Measurements from ENCODE around the gene PRPS1. TPM values are rescaled to one million over a fixed set of nuclear protein-coding genes. Genes with fewer than 3 reads are reported as not detected.

The PRPS1 gene
- total RNA-seq, 1 experiment from 2014 or later, result 87.3 TPM

GRCh38 chrX:107656978-107657377 lies 28.7 kb downstream of the PRPS1 start:
- TF ChIP-seq CTCF (conservative IDR thresholded peaks at IDR 0.05; ENCODE audit: low read depth, low read length), result no peak
- no peak for TF ChIP-seq EZH2 (IDR thresholded peaks at IDR 0.05; ENCODE audit: borderline replicate concordance, low read depth, low read length, poor library complexity, severe bottlenecking)
- intact Hi-C loops (cut with micrococcal nuclease; ENCODE audit: unreplicated experiment), result loop anchor here (5.0 kb wide), 1 partner anchor 60 kb away; no protein-coding TSS in a partner anchor
- ChIA-PET POLR2A (ENCODE audit: low non-redundant PET) (no interaction called here), CTCF (interaction anchor here (1.3 kb wide), 1 partner anchor 120 kb away, joined by 6 read pairs; the partner anchor contains the start of gene NCBP2L)
- no peak for DNase-seq (ENCODE audit: low spot score)
- no TSS peak for BruUV-seq (replicated peaks)
- Histone ChIP-seq H3K36me3 (ENCODE audit: insufficient read depth, low read length, poor library complexity, severe bottlenecking) (no peaks in the 10 kb centered on the region), H3K27ac (ENCODE audit: low read depth, low read length, poor library complexity, severe bottlenecking) (no peak overlapping the region), H3K4me3 (ENCODE audit: low read depth, low read length, poor library complexity, severe bottlenecking) (no peak overlapping the region), H3K9me3 (ENCODE audit: low read depth, low read length, poor library complexity, severe bottlenecking) (no peaks in the 10 kb centered on the region), H3K4me1 (ENCODE audit: insufficient read depth, low read length, poor library complexity, severe bottlenecking) (no peaks in the 10 kb centered on the region), H3K27me3 (replicated peaks; ENCODE audit: insufficient read depth, low read depth, low read length, poor library complexity) (no peaks in the 10 kb centered on the region)

- no peak overlapping the region for H3K27ac ChIP-seq (ENCODE audit: low read depth, low read length, poor library complexity, severe bottlenecking)
- no peaks in the 10 kb centered on the region for H3K4me1 ChIP-seq (ENCODE audit: insufficient read depth, low read length, poor library complexity, severe bottlenecking)
- H3K9me3 ChIP-seq (ENCODE audit: low read depth, low read length, poor library complexity, severe bottlenecking), result no peaks in the 10 kb centered on the region
- no peak overlapping the region for H3K4me3 ChIP-seq (ENCODE audit: low read depth, low read length, poor library complexity, severe bottlenecking)
- no peak for DNase-seq (ENCODE audit: low spot score)
- no peaks in the 10 kb centered on the region for H3K36me3 ChIP-seq (ENCODE audit: insufficient read depth, low read length, poor library complexity, severe bottlenecking)
- TF ChIP-seq EZH2 (IDR thresholded peaks at IDR 0.05; ENCODE audit: borderline replicate concordance, low read depth, low read length, poor library complexity, severe bottlenecking), result no peak
- no peak for TF ChIP-seq CTCF (conservative IDR thresholded peaks at IDR 0.05; ENCODE audit: low read depth, low read length)
- intact Hi-C loops (cut with micrococcal nuclease; ENCODE audit: unreplicated experiment), result loop anchor here (1.0 to 5.0 kb wide), 3 partner anchors 59 to 236 kb away; partner anchors contain the start of gene NCBP2L
- no peaks in the 10 kb centered on the region for H3K27me3 ChIP-seq (replicated peaks; ENCODE audit: insufficient read depth, low read depth, low read length, poor library complexity)
- CTCF ChIA-PET, result no interaction called here
- POLR2A ChIA-PET (ENCODE audit: low non-redundant PET), result no interaction called here
- BruUV-seq (replicated peaks), result no TSS peak
Observed at GRCh38 chrX:107658660-107659059, 30.4 kb downstream of the PRPS1 start.

- DNase-seq (ENCODE audit: low spot score), result no peak
- TF ChIP-seq EZH2 (IDR thresholded peaks at IDR 0.05; ENCODE audit: borderline replicate concordance, low read depth, low read length, poor library complexity, severe bottlenecking) (no peak), CTCF (conservative IDR thresholded peaks at IDR 0.05; ENCODE audit: low read depth, low read length) (no peak)
- Histone ChIP-seq H3K4me1 (ENCODE audit: insufficient read depth, low read length, poor library complexity, severe bottlenecking) (no peaks in the 10 kb centered on the region), H3K27ac (ENCODE audit: low read depth, low read length, poor library complexity, severe bottlenecking) (no peak overlapping the region), H3K4me3 (ENCODE audit: low read depth, low read length, poor library complexity, severe bottlenecking) (no peak overlapping the region), H3K36me3 (ENCODE audit: insufficient read depth, low read length, poor library complexity, severe bottlenecking) (no peaks in the 10 kb centered on the region), H3K9me3 (ENCODE audit: low read depth, low read length, poor library complexity, severe bottlenecking) (no peaks in the 10 kb centered on the region), H3K27me3 (replicated peaks; ENCODE audit: insufficient read depth, low read depth, low read length, poor library complexity) (no peaks in the 10 kb centered on the region)
- CTCF ChIA-PET, result interaction anchor here (3.8 kb wide), 1 partner anchor 118 kb away, joined by 20 read pairs; the partner anchor contains the start of gene NCBP2L
- POLR2A ChIA-PET (ENCODE audit: low non-redundant PET), result no interaction called here
- no TSS peak for BruUV-seq (replicated peaks)
- intact Hi-C loops (cut with micrococcal nuclease; ENCODE audit: unreplicated experiment), result loop anchor here (1.0 to 5.0 kb wide), 3 partner anchors 58 to 236 kb away; partner anchors contain the start of gene NCBP2L
Observed at GRCh38 chrX:107659286-107659685, 31.0 kb downstream of the PRPS1 start.

Measured in A673 (cell line).